ENCODE results near the gene TFR2.

TFR2 gene

GRCh38 chr7:100686201-100686821 is 45.0 kb upstream of the TFR2 start:
- no peak overlapping the region for H3K4me3 ChIP-seq (ENCODE audit: low read depth, low read length)
- no peak for DNase-seq (ENCODE audit: low read depth)
- no peak for TF ChIP-seq CTCF (IDR thresholded peaks at IDR 0.05; ENCODE audit: control insufficient read depth, extremely low read depth, insufficient read depth)

DNA sequence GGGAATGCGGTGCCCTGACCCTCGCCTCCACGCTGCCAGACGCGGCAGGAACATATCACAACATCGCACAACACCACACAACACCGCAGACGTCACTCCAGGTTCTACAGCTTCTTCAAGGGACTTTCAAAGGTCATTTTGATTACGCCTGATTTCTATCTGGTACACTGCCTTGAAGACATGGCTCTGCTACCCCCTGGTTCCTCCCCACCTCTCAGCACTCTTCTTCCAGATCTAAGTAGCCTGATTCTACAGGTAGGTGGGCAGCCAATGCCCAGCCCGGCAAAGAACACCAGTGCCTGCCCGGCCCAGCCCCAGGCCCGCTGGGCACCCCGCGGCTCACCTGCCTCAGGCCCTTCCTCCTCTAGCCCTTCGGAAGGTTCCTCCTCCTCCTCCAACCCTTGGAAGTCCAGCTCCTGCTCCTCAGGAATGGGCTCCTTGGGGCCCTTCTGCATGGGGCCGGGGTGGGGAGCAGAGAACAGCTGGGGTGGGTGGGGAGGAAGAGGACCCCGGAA is 44.3 kb upstream of the TFR2 start:
- DNase-seq (ENCODE audit: low read depth): no peak
- no peak overlapping the region for H3K4me3 ChIP-seq (ENCODE audit: low read depth, low read length)
- no peak for TF ChIP-seq CTCF (IDR thresholded peaks at IDR 0.05; ENCODE audit: control insufficient read depth, extremely low read depth, insufficient read depth)

GRCh38 chr7:100685049-100685605 is 43.8 kb upstream of the TFR2 start:
- TF ChIP-seq CTCF (IDR thresholded peaks at IDR 0.05; ENCODE audit: control insufficient read depth, extremely low read depth, insufficient read depth): no peak
- H3K4me3 ChIP-seq (ENCODE audit: low read depth, low read length): no peak overlapping the region
- no peak for DNase-seq (ENCODE audit: low read depth)

- no peak for TF ChIP-seq CTCF (IDR thresholded peaks at IDR 0.05; ENCODE audit: control insufficient read depth, extremely low read depth, insufficient read depth)
- H3K4me3 ChIP-seq (ENCODE audit: low read depth, low read length): no peak overlapping the region
- no peak for DNase-seq (ENCODE audit: low read depth)
Measured at GRCh38 chr7:100684534-100685042, 43.2 kb upstream of the TFR2 start.

DNA sequence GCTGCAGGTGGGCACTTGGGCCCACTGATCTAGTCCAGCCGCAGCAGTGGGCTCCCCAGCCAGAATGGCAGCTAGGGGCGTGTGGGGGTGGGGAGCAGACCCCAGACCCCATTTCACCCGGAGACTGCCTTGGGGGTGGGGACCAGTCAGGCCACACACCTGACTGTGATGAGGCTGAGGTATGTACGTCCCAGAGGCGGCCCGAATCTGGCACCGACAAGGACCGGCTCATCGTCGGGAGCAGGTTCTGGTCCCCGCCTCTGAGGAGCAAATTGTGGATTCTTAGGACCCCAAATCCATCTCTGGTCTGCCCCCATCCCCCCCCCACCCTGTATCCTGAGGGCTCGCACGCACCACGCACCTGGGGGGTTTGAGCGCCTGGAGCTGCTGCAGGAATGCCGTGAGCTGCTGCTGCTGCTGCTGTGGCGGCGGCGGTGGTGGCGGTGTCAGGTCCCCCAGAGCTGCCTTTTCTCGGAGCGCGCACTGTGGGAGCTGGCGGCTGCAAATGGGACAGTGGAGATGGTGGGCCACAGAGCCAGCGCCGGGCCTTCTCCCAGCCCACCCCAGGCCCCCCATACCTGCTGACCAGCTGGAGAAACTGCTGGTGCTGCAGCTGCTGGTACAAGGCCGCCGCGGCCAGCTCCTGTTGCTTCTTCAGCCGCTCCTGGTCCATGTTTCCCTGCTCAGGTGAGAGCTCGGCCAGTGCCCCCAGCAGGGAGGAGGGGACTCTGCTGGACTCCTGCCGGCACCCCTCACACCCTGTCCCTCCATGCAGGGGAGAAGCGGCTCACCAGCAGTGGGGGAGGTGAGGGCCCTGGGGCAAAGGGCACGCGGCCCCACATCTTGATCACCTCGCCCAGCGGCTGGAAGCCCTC is 42.5 kb upstream of the TFR2 start:
- TF ChIP-seq CTCF (IDR thresholded peaks at IDR 0.05; ENCODE audit: control insufficient read depth, extremely low read depth, insufficient read depth): no peak
- DNase-seq (ENCODE audit: low read depth): no peak
- no peak overlapping the region for H3K4me3 ChIP-seq (ENCODE audit: low read depth, low read length)

GRCh38 chr7:100682991-100683658 is 41.8 kb upstream of the TFR2 start:
- no peak overlapping the region for H3K4me3 ChIP-seq (ENCODE audit: low read depth, low read length)
- no peak for TF ChIP-seq CTCF (IDR thresholded peaks at IDR 0.05; ENCODE audit: control insufficient read depth, extremely low read depth, insufficient read depth)
- DNase-seq (ENCODE audit: low read depth): no peak

Measured in LNCaP clone FGC (cell line).